Subcutaneous abdominal adipose tissue (tissue), 5 donors: Measurements from ENCODE around the gene OR13C4.

Source experiments
- H3K27ac ChIP-seq: one replicate; pipeline ENCODE4 v1.7.0; 2013; ENCODE audit warnings: low read depth, mild to moderate bottlenecking, inconsistent platforms, low read length, moderate library complexity
- H3K27me3 ChIP-seq, 5 donors: one replicate each; pipeline ENCODE4 v1.7.0; 2013; ENCODE audit warnings: low read length in 5 of 5, inconsistent platforms in 1 of 5; ENCODE audit not compliant: control insufficient read depth in 5 of 5, insufficient read depth in 4 of 5
- H3K36me3 ChIP-seq, 5 donors: one replicate each; pipeline ENCODE4 v1.7.0; 2013; ENCODE audit warnings: low read length in 5 of 5; ENCODE audit not compliant: control insufficient read depth in 5 of 5, insufficient read depth in 5 of 5
- H3K4me1 ChIP-seq, 5 donors: one replicate each; pipeline ENCODE4 v1.7.0; 2013; ENCODE audit warnings: low read length in 5 of 5, mild to moderate bottlenecking in 3 of 5, moderate library complexity in 1 of 5; ENCODE audit not compliant: control insufficient read depth in 5 of 5, insufficient read depth in 5 of 5
- H3K4me3 ChIP-seq, 5 donors: one replicate each; pipeline ENCODE4 v1.7.0; 2013; ENCODE audit warnings: low read length in 5 of 5, low read depth in 1 of 5
- H3K9ac ChIP-seq, 5 donors: one replicate each; pipeline ENCODE4 v1.7.0; 2013; ENCODE audit warnings: low read length in 5 of 5, mild to moderate bottlenecking in 4 of 5, moderate library complexity in 3 of 5
- H3K9me3 ChIP-seq, 5 donors: one replicate each; pipeline ENCODE4 v1.7.0; 2013; ENCODE audit warnings: low read length in 5 of 5; ENCODE audit not compliant: control insufficient read depth in 5 of 5
- donor health status: healthy.
- donor health status: healthy.
- donor health status: healthy.
- donor health status: healthy.
- donor health status: healthy.

Gene OR13C4

DNA sequence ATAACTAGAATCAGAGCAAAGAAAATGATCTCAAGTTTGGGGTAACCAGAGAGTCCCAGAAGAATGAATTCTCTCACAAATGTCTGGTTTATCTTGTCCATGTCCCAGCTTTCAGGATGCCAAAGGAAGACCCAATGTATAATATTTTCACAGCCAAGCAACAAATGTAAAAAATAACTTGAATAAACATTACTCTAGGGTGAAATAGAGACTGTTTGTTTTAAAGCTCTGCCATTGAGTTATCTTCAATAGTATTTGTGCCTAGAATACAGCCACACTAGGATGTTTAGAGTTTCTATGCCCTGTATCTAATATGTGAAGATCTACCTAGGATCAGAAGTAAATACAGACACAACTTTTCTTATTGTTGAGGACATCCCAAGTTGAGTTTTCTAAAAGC is at the start of gene OR13C4:
OR13C4 (minus strand) TSS at position 101 of the 400 bp plus-strand sequence; CDS start at position 101, 0 bp downstream.
- no peaks in the 10 kb centered on the region for H3K27me3 ChIP-seq
- H3K36me3 ChIP-seq = no peaks in the 10 kb centered on the region
- no peaks in the 10 kb centered on the region for H3K4me1 ChIP-seq
- H3K9ac ChIP-seq = no peak within 1 kb of the TSS
- peaks cover 0 to 4% (median 0%) of the 10 kb centered on the region in 5 donors for H3K9me3 ChIP-seq
- no peak within 1 kb of the TSS for H3K27ac ChIP-seq
- no peak within 1 kb of the TSS for H3K4me3 ChIP-seq

DNA sequence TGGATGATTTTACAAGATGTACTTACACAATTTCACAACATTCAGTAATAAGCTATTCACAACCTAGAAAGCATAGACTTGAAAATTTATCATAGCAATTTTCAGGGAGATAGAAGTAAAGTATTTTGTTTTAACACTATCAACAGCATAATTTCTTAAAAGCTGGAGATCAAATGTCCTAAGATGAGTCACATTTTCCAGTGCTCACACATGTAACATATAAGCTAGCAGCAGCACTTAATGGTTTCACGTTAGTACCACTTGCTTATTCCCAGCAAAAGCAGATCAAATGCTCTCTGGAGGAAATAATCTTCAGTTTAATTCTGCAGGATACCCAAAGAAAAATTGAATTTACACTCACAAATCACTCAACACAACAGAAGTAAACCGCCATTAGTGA is 48.4 kb upstream of the OR13C4 start:
- peaks cover 0 to 14% (median 2%) of the 10 kb centered on the region in 5 donors for H3K9me3 ChIP-seq
- no peak overlapping the region for H3K27ac ChIP-seq
- H3K4me1 ChIP-seq = peaks cover 0 to 3% (median 0%) of the 10 kb centered on the region in 5 donors
- H3K4me3 ChIP-seq = no peak overlapping the region
- H3K9ac ChIP-seq = no peak overlapping the region
- H3K36me3 ChIP-seq = no peaks in the 10 kb centered on the region
- no peaks in the 10 kb centered on the region for H3K27me3 ChIP-seq

DNA sequence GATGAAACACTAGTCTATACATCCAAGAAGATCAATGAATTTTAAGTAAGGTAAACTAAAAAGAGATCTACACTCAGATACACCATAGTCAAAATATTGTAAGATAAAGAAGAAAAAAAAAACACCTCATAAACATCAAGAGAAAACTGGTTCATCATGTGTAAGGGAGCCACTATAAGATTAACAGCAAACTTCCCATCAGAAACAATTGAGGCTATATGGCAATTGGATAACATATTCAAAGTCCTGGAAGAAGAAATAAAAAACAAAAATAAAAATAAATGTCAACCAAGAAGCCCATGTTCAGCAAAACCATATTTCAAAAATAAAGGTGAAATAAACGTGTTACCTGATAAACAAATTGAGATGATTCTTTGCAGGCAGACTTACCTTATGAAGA is 45.6 kb upstream of the OR13C4 start:
- H3K9me3 ChIP-seq = peaks cover 0 to 14% (median 2%) of the 10 kb centered on the region in 5 donors

DNA sequence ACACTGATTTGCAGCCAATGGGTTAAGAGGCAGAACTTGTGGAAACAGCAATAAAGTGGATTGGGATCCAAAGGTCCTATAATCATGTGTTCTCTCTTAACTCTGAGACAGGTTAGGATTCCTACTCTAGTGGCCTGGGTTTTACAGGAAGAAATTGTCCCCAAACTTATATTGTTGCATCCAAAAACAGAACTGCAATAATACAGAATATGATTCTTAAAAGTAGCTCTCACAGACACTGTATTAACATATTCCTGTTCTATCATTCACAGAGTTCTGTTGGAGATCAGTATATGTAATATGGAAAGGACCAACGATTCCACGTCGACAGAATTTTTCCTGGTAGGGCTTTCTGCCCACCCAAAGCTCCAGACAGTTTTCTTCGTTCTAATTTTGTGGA is 41.9 kb upstream of the OR13C4 start, which contains the start of gene OR13C8:
OR13C8 (plus strand) TSS at position 301 of the 400 bp plus-strand sequence; CDS start at position 301, 0 bp downstream.
- H3K9ac ChIP-seq = no peak within 1 kb of the TSS
- no peaks in the 10 kb centered on the region for H3K36me3 ChIP-seq
- H3K9me3 ChIP-seq = peaks cover 0 to 14% (median 2%) of the 10 kb centered on the region in 5 donors
- H3K27me3 ChIP-seq = no peaks in the 10 kb centered on the region
- no peaks in the 10 kb centered on the region for H3K4me1 ChIP-seq
- H3K27ac ChIP-seq = no peak within 1 kb of the TSS
- H3K4me3 ChIP-seq = no peak within 1 kb of the TSS

More for the DNA sequence above, 45.6 kb upstream of the OR13C4 start:
- Histone ChIP-seq H3K9ac (no peak overlapping the region), H3K4me1 (no peaks in the 10 kb centered on the region), H3K27ac (no peak overlapping the region), H3K4me3 (no peak overlapping the region), H3K27me3 (no peaks in the 10 kb centered on the region), H3K36me3 (no peaks in the 10 kb centered on the region)

DNA sequence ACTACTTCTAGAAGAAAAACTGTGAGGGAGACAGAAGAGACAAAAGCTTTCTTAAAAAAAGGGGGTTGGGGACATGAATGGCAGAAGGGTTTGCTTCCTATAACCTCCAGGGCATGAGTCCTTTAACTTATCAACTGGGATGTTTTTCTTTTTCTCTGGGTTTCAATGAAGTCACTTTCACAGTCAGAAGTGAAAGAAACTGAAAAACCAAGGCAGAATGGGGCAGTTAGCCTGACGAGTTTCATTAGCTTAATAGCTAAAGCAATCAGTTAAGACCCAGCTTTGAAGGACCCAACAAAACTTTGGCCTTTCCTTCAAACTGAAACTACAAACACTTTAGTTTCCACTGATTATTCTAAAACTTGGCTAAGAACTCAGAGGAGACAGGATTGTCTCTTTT is 37.3 kb upstream of the OR13C4 start:
- no peaks in the 10 kb centered on the region for H3K4me1 ChIP-seq
- no peak overlapping the region for H3K27ac ChIP-seq
- H3K9me3 ChIP-seq = no peaks in the 10 kb centered on the region
- H3K4me3 ChIP-seq = no peak overlapping the region
- H3K27me3 ChIP-seq = no peaks in the 10 kb centered on the region
- no peaks in the 10 kb centered on the region for H3K36me3 ChIP-seq
- no peak overlapping the region for H3K9ac ChIP-seq

DNA sequence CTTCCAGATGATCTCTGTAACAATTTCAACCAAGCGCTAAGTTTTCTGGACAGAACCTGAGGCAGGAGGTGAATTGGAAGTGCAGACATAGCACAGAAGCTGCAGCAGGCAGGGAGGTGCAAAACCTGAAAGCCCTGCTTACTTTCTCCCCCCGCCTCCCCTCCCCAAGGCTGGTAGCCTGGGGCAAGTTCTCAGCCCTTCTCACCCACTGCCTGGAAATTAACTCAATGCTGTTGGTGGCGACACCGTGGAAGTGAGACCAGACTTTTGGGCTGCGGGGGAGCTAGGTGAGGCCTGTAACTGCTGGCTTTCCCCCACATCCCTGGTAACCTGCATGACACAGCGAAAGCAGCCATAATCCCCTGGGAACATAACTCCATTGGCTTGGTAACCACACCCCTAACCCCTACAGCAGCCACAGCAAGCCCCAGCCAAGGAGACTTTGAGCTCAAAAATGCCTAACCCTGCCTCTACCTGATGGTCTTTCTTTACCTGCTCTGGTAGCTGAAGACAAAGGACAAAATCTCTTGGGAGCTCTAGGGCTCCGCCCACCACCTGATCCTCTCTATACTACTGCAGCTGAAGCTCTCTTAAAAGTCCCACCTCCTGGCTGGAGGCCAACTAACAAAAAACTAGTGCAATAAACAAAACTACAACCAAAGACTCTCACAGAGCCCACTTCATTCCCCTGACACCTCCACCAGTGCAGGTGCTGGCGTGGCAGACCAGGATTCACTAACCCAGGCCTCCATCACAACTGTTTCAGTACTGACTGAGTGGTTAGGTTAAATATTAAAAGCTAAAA is 30.0 kb upstream of the OR13C4 start:
- Histone ChIP-seq H3K4me3 (no peak overlapping the region), H3K9ac (no peak overlapping the region), H3K27me3 (no peaks in the 10 kb centered on the region), H3K36me3 (no peaks in the 10 kb centered on the region), H3K9me3 (peaks cover 0 to 8% (median 0%) of the 10 kb centered on the region in 5 donors), H3K4me1 (no peaks in the 10 kb centered on the region), H3K27ac (no peak overlapping the region)

DNA sequence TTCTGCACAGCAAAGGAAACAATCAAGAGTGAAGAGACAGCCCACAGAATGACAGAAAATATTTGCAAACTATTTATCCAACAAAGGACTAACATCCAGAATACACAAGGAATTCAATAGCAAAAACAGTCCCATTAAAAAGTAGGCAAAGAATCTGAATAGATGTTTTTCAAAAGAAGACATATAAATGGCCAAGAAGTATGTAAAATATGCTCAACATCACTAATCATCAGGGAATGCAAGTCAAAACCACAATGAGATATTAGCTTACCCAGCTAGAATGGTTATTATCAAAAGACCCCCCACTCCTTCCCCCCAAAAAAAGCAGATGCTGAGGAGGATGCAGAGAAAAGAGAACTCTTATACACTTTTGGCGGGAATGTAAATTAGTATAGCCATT is 28.5 kb upstream of the OR13C4 start:
- H3K27me3 ChIP-seq = no peaks in the 10 kb centered on the region
- H3K4me3 ChIP-seq = no peak overlapping the region
- H3K9ac ChIP-seq = no peak overlapping the region
- H3K36me3 ChIP-seq = no peaks in the 10 kb centered on the region
- no peaks in the 10 kb centered on the region for H3K4me1 ChIP-seq
- no peak overlapping the region for H3K27ac ChIP-seq
- H3K9me3 ChIP-seq = peaks cover 0 to 8% (median 0%) of the 10 kb centered on the region in 5 donors

DNA sequence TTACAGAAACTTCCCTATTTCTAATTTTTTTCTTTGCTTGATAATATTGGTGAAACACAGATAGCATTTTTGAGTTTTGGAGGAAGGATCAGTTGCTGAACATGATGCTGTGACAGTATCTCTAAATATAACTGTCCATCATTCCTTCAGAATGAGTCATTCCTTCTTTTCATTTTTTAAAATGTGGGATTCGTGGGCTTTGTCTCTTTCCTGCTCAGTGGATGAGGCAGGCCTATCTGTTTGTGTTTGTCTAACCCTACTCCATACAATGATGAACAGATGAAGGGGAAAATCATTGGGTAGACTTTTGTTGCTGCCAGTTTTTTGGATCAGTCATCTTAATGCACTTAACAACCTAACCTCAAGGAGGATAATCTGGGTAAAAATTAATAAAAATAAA is 26.3 kb upstream of the OR13C4 start:
- Histone ChIP-seq H3K27me3 (no peaks in the 10 kb centered on the region), H3K4me3 (no peak overlapping the region), H3K36me3 (no peaks in the 10 kb centered on the region), H3K9me3 (peaks cover 0 to 8% (median 0%) of the 10 kb centered on the region in 5 donors), H3K9ac (no peak overlapping the region), H3K27ac (no peak overlapping the region), H3K4me1 (no peaks in the 10 kb centered on the region)

DNA sequence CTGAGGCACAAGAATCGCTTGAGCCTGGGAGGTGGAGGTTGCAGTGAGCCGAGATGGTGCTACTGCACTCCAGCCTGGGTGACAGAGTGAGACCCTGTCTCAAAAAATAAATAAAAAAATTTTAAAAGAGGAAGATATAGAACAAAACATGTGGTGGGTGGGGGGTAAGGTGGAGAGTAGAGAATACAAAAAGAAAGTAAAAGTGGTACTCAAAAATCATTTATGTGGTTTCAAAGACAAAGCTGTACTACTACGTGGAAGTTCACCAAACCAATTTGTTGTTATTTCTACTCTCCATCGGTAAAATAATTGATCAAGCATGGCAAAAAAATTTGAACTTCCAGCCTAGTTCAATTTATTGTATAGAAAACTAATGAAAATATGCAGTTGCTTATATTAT is 17.6 kb upstream of the OR13C4 start:
- H3K4me1 ChIP-seq = no peaks in the 10 kb centered on the region
- no peaks in the 10 kb centered on the region for H3K9me3 ChIP-seq
- no peaks in the 10 kb centered on the region for H3K36me3 ChIP-seq
- no peak overlapping the region for H3K27ac ChIP-seq
- no peak overlapping the region for H3K4me3 ChIP-seq
- no peak overlapping the region for H3K9ac ChIP-seq
- no peaks in the 10 kb centered on the region for H3K27me3 ChIP-seq

DNA sequence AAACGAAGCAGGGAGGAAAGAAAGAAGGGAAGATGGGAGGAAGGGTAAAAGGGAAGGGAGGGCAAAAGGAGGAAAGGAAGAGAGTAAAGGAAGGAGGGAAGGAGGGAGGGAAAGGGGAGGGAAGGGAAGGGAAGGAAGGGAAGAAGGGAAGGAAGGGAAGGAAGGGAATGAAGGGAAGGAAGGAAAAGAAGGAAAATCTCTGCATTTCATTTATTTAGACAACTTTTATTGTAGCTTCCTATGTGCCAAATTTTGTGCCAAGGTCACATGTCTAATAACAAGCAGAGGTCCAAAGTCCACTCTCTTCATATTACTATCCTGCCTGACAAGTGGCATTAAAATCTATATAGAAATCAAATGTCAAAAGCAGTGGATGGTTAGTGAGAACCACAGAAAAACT is 12.3 kb upstream of the OR13C4 start:
- Histone ChIP-seq H3K4me3 (no peak overlapping the region), H3K4me1 (no peaks in the 10 kb centered on the region), H3K9ac (no peak overlapping the region), H3K27ac (no peak overlapping the region), H3K36me3 (no peaks in the 10 kb centered on the region), H3K9me3 (no peaks in the 10 kb centered on the region), H3K27me3 (no peaks in the 10 kb centered on the region)
